Endothelial cell of umbilical vein (primary cell): ENCODE results near the gene ZSCAN20. TPM values are rescaled to one million over a fixed set of nuclear protein-coding genes. Genes with fewer than 3 reads are reported as not detected.

Experiments used
- BruUV-seq: library from RNA; stranded (reverse); fragments of 400-500 nt; replicated peaks from 2 replicates; lab custom pipeline; 2021; lab: Mats Ljungman, UMichigan
- CTCF ChIA-PET: fragments of 300-600, 350-600 bp; sonication (Branson Sonifier 250); formaldehyde crosslinking; loops from one replicate; lab custom pipeline; 2021; ENCODE audit warnings: antibody characterized with exemption, inconsistent platforms; lab: Charles Lee
- POLR2A ChIA-PET: fragments of 300-600, 350-600 bp; sonication (Branson Sonifier 250); formaldehyde crosslinking; loops from one replicate; lab custom pipeline; 2021; ENCODE audit warnings: antibody characterized with exemption, inconsistent platforms; lab: Charles Lee
- DNase-seq: peaks from one replicate; pipeline ENCODE4 v3.0.0-alpha.2; 2011; ENCODE audit warnings: low read depth, low spot score
- FAIRE-seq: peaks from 2 replicates; lab custom pipeline; 2011; peaks lifted over from hg19 to GRCh38; lab: Jason Lieb, UNC
- H2AFZ ChIP-seq: 2 replicates; pipeline ENCODE4 v1.6.0; 2012; ENCODE audit warnings: low read depth, low read length, control low read depth, inconsistent platforms
- H3K27ac ChIP-seq: 2 replicates; pipeline ENCODE4 v1.5.1; 2011; ENCODE audit warnings: low read depth, mild to moderate bottlenecking, control low read depth, low read length, moderate library complexity; ENCODE audit not compliant: insufficient read depth
- H3K27me3 ChIP-seq, 2 experiments: 2 replicates each; pipeline versions ENCODE4 v1.6.0 to v1.6.1; 2011; ENCODE audit warnings: low read length in 2 of 2, mixed read lengths in 1 of 2; ENCODE audit not compliant: control insufficient read depth in 2 of 2, insufficient read depth in 2 of 2
- H3K36me3 ChIP-seq, 2 experiments: 2 replicates in 1 of 2; 3 replicates in 1 of 2; pipeline ENCODE4 v1.5.1; 2011; ENCODE audit warnings: low read length in 2 of 2, mild to moderate bottlenecking in 1 of 2, moderate library complexity in 1 of 2; ENCODE audit not compliant: control insufficient read depth in 2 of 2, insufficient read depth in 2 of 2; ENCODE audit errors: extremely low read depth in 1 of 2
- H3K4me1 ChIP-seq: 3 replicates; pipeline ENCODE4 v1.5.1; 2011; ENCODE audit warnings: mild to moderate bottlenecking, low read length; ENCODE audit not compliant: control insufficient read depth, insufficient read depth; ENCODE audit errors: extremely low read depth
- H3K4me2 ChIP-seq: 2 replicates; pipeline ENCODE4 v1.6.1; 2011; ENCODE audit warnings: low read length, control low read depth, mixed read lengths; ENCODE audit not compliant: insufficient read depth
- H3K4me3 ChIP-seq, 3 experiments: fragments of 200-600 bp in 1 of 3; sonication (generic), shearing (Covaris generic) in 1 of 3; replicated peaks in 1 of 3; 2 replicates each; pipeline ENCODE4 v1.5.1; 2011 to 2016; ENCODE audit warnings: control low read depth in 3 of 3, low read length in 3 of 3, mild to moderate bottlenecking in 2 of 3, inconsistent platforms in 1 of 3, low read depth in 1 of 3, moderate library complexity in 1 of 3; ENCODE audit not compliant: insufficient read depth in 1 of 3
- H3K79me2 ChIP-seq: 2 replicates; pipeline ENCODE4 v1.6.0; 2012; ENCODE audit warnings: low read length, inconsistent platforms; ENCODE audit not compliant: control insufficient read depth, insufficient read depth
- H3K9ac ChIP-seq: replicated peaks from 2 replicates; pipeline ENCODE3; 2011; ENCODE audit warnings: low read length, control low read depth; ENCODE audit not compliant: insufficient read depth; ENCODE audit errors: extremely low read depth
- H3K9me1 ChIP-seq: replicated peaks from 3 replicates; pipeline ENCODE4 v1.6.0; 2011; ENCODE audit warnings: mild to moderate bottlenecking, low read length; ENCODE audit not compliant: control insufficient read depth, insufficient read depth; ENCODE audit errors: extremely low read depth
- H3K9me3 ChIP-seq: replicated peaks from 2 replicates; pipeline ENCODE4 v1.5.1; 2012; ENCODE audit warnings: low read length, inconsistent platforms; ENCODE audit not compliant: control insufficient read depth, insufficient read depth
- H4K20me1 ChIP-seq: replicated peaks from 2 replicates; pipeline ENCODE3; 2011; ENCODE audit warnings: mild to moderate bottlenecking, low read length; ENCODE audit not compliant: control insufficient read depth, insufficient read depth; ENCODE audit errors: extremely low read depth
- EZH2 ChIP-seq: IDR thresholded peaks from 2 replicates; pipeline ENCODE4 v1.6.1; 2012; ENCODE audit warnings: borderline replicate concordance, low read depth, mild to moderate bottlenecking, moderate library complexity, low read length, inconsistent platforms; ENCODE audit not compliant: severe bottlenecking
- FOS ChIP-seq: IDR thresholded peaks from 2 replicates; pipeline ENCODE4 v1.6.1; 2011; ENCODE audit warnings: mild to moderate bottlenecking, low read length, moderate library complexity, borderline replicate concordance; ENCODE audit not compliant: insufficient read depth
- GATA2 ChIP-seq: IDR thresholded peaks from 2 replicates; pipeline ENCODE4 v1.7.0; 2011; ENCODE audit warnings: low read depth, mild to moderate bottlenecking, moderate library complexity, mixed read lengths, low read length; ENCODE audit not compliant: insufficient read length, insufficient read depth
- JUN ChIP-seq: IDR thresholded peaks from 2 replicates; pipeline ENCODE4 v1.6.1; 2011; ENCODE audit warnings: borderline replicate concordance, low read depth; ENCODE audit not compliant: insufficient read length, insufficient read depth
- MAX ChIP-seq: IDR thresholded peaks from 2 replicates; pipeline ENCODE4 v1.6.1; 2011; ENCODE audit not compliant: insufficient read depth, insufficient read length
- MYC ChIP-seq: IDR thresholded peaks from one replicate; pipeline ENCODE4 v1.6.1; 2011; ENCODE audit warnings: mild to moderate bottlenecking, low read depth, low read length
- POLR2A ChIP-seq: IDR thresholded peaks from 2 replicates; pipeline ENCODE4 v1.6.1; 2012; ENCODE audit warnings: low read depth, mild to moderate bottlenecking, control low read depth, low read length
- POLR2AphosphoS5 ChIP-seq: IDR thresholded peaks from 2 replicates; pipeline ENCODE4 v1.6.1; 2012; ENCODE audit warnings: low read depth, mild to moderate bottlenecking, control low read depth, low read length, moderate library complexity; ENCODE audit not compliant: insufficient read depth
- dilution Hi-C: fragments of 300-500 bp; cut with MboI; formaldehyde crosslinking; loops from one replicate; pipeline ENCODE4 v1.15.0; 2019; ENCODE audit warnings: low sequenced_read_pairs; ENCODE audit not compliant: extremely low pct_ligation_motif_present
- intact Hi-C: fragments of 100-400 bp; cut with micrococcal nuclease; formaldehyde crosslinking; loops from one replicate; pipeline ENCODE4 v1.10.0; 2022
- polyA plus RNA-seq, 4 experiments: library from polyadenylated mRNA; depleted of rRNA in 3 of 4; stranded (reverse) in 3 of 4; unstranded in 1 of 4; fragments of >200 nt; gene quantifications; 2 replicates each; pipeline versions ENCODE4 v1.2.1 to v1.2.3, GENCODE V29; 2011 to 2012; ENCODE audit warnings: missing spikeins in 1 of 4
- total RNA-seq: library from RNA; stranded (reverse); gene quantifications from 2 replicates; pipeline ENCODE4 v1.2.3, GENCODE V29; 2021
- TF ChIP-seq, protein P1 (sequence below), 2 donors: IDR thresholded peaks; 1 replicate in 1 of 2; 2 replicates in 1 of 2; pipeline ENCODE4 v1.5.1; 2011; ENCODE audit warnings: low read length in 2 of 2, mild to moderate bottlenecking in 2 of 2, moderate library complexity in 2 of 2, control low read depth in 1 of 2, inconsistent platforms in 1 of 2, low read depth in 1 of 2; ENCODE audit not compliant: insufficient read depth in 1 of 2; ENCODE audit errors: extremely low read depth in 1 of 2

The ZSCAN20 gene
- total and polyA plus RNA-seq, 2 donors (not counting 3 experiments of a cell fraction or from before 2014, with no cell fraction given), result 1.2 to 5.8 TPM

DNA sequence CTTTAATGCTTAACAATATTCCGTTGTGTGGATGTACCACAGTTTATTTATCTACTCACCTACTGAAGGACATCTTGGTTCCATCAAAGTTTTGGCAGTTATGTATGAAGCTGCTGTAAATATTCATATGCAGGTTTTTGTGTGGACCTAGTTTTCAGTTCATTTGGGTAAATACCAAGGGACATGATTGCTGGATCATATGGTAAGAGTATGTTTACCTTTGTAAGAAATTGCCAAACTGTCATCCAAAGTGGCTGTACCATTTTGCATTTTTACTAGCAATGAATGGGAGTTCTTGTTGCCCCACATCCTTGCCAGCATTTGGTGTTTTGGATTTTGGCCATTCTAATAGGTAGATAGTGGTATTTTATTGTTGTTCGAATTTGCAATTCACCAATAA, 10.0 kb downstream of the ZSCAN20 start:
- H3K9ac ChIP-seq, result no peak overlapping the region
- H3K9me3 ChIP-seq, result no peaks in the 10 kb centered on the region
- H3K4me3 ChIP-seq, result no peak overlapping the region
- TF ChIP-seq, protein P1, sequence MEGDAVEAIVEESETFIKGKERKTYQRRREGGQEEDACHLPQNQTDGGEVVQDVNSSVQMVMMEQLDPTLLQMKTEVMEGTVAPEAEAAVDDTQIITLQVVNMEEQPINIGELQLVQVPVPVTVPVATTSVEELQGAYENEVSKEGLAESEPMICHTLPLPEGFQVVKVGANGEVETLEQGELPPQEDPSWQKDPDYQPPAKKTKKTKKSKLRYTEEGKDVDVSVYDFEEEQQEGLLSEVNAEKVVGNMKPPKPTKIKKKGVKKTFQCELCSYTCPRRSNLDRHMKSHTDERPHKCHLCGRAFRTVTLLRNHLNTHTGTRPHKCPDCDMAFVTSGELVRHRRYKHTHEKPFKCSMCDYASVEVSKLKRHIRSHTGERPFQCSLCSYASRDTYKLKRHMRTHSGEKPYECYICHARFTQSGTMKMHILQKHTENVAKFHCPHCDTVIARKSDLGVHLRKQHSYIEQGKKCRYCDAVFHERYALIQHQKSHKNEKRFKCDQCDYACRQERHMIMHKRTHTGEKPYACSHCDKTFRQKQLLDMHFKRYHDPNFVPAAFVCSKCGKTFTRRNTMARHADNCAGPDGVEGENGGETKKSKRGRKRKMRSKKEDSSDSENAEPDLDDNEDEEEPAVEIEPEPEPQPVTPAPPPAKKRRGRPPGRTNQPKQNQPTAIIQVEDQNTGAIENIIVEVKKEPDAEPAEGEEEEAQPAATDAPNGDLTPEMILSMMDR (IDR thresholded peaks at IDR 0.05; ENCODE audit: extremely low read depth in 1 of 2, insufficient read depth in 1 of 2, low read depth in 1 of 2, low read length in 2 of 2), result no peak
- TF ChIP-seq POLR2A (no peak), GATA2 (no peak), FOS (no peak), EZH2 (no peak), POLR2AphosphoS5 (no peak), MYC (no peak), MAX (no peak), JUN (no peak)
- H3K79me2 ChIP-seq, result peaks cover 2% of the 10 kb centered on the region
- H3K9me1 ChIP-seq, result no peaks in the 10 kb centered on the region
- no peak overlapping the region for H3K27ac ChIP-seq
- H3K4me2 ChIP-seq, result no peak overlapping the region
- POLR2A ChIA-PET, result no interaction called here
- H3K36me3 ChIP-seq, result peaks cover 0 to 6% of the 10 kb centered on the region in 2 experiments
- no peaks in the 10 kb centered on the region for H3K27me3 ChIP-seq
- CTCF ChIA-PET, result interaction anchor here (1.2 kb wide), 1 partner anchor 130 kb away, joined by 5 read pairs; no protein-coding TSS in a partner anchor
- H3K4me1 ChIP-seq, result no peaks in the 10 kb centered on the region
- no peak overlapping the region for H2AFZ ChIP-seq
- BruUV-seq, result no TSS peak
- H4K20me1 ChIP-seq, result no peaks in the 10 kb centered on the region
- no peak for FAIRE-seq
- DNase-seq, result no peak
- intact Hi-C loops, result no loop called here
- dilution Hi-C loops, result no loop called here
